GM19468 (cell line): ENCODE results near the gene IFT81.
"Not testable (repeated sequence)": the region's sequence is repeated elsewhere in the genome, so short reads cannot be mapped to it uniquely, and the experiment has no call there.

ENCODE experiments used
- ATAC-seq: cut with Tn5 transposase; IDR thresholded peaks from one replicate; pipeline ENCODE4 v1.9.1; 2021; ENCODE audit warnings: mild to moderate bottlenecking, moderate library complexity, moderate number of reproducible peaks; ENCODE audit not compliant: unreplicated experiment; ENCODE audit errors: extremely low read depth

The IFT81 gene, protein sequence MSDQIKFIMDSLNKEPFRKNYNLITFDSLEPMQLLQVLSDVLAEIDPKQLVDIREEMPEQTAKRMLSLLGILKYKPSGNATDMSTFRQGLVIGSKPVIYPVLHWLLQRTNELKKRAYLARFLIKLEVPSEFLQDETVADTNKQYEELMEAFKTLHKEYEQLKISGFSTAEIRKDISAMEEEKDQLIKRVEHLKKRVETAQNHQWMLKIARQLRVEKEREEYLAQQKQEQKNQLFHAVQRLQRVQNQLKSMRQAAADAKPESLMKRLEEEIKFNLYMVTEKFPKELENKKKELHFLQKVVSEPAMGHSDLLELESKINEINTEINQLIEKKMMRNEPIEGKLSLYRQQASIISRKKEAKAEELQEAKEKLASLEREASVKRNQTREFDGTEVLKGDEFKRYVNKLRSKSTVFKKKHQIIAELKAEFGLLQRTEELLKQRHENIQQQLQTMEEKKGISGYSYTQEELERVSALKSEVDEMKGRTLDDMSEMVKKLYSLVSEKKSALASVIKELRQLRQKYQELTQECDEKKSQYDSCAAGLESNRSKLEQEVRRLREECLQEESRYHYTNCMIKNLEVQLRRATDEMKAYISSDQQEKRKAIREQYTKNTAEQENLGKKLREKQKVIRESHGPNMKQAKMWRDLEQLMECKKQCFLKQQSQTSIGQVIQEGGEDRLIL

DNA sequence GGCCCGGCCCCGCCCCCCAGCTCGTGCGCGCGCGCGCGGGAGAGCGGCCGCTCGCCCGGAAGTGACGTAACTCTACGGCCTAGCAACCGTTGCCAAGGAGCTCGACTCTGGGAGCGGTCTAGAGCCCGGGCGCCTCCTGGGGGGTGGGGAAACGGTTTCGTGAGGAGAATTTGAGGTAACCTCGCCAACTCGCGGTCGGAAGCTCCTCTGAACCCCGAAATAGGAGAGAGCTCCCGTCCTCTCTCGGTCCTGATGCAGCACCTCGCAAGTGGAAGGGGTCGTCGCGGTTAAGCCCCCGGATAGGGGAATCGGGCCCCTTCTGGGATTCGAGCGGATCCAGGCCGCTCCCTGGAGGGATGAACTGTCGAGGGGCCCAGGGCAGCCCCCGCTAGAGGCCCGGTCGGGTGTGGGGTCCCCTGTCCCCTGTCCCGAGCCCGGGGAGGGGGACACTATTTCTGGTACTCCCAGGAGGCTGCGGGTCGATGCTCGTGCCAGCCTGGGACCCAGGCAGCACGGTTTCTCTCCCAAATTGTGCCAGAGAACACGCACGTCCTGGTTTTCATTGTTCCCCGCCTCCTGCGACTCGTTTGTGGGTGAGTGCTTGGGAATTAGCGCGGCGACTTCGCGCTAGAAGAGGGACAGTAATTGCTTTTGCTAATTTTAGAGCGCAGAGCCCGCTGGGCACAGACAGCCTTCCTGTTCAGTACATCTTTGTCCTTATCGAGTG lies at the start of gene IFT81:
Gene IFT81, plus strand, starts transcription at position 89 of the 727 bp plus-strand sequence. CDS start 3,024 bp downstream, outside the sequence.
- ATAC-seq: peak; percentile 40

DNA sequence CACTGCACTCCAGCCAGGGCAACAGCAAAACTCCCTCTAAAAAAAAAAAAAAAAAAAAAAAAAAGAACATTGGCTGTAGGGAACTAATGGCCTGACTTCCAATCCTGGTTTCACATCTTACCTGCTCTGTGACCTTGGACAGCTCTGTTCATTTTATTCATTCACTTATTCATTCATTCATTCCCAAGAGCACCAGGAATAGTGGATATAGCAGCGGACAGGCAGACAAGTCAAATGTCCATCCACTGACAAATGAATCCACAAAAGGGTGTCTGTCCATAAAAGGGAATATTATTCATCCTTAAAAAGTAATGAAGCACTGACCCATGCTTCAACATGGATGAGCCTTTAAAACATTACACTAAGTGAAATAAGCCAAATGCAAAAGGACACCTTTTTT lies 48.3 kb upstream of the IFT81 start:
- ATAC-seq: no peak

DNA sequence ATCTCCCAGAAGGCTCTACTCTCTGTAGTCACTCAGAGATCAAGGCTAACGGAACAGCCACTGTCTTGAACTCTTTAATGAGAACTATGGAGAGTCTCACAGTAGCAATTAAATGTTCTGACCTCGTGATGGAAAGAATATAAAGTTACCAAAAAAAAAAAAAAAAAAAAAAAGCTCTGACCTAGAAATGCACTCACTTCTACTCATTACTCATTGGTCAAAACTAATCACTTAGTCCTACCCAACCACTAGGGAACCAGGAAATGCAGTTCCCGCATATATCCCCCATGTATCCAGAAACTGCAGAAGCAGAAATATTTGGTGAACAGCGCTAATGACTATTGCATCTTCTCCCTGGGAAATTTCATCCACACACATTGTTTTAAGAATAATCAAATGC lies 46.4 kb upstream of the IFT81 start:
- no peak for ATAC-seq

DNA sequence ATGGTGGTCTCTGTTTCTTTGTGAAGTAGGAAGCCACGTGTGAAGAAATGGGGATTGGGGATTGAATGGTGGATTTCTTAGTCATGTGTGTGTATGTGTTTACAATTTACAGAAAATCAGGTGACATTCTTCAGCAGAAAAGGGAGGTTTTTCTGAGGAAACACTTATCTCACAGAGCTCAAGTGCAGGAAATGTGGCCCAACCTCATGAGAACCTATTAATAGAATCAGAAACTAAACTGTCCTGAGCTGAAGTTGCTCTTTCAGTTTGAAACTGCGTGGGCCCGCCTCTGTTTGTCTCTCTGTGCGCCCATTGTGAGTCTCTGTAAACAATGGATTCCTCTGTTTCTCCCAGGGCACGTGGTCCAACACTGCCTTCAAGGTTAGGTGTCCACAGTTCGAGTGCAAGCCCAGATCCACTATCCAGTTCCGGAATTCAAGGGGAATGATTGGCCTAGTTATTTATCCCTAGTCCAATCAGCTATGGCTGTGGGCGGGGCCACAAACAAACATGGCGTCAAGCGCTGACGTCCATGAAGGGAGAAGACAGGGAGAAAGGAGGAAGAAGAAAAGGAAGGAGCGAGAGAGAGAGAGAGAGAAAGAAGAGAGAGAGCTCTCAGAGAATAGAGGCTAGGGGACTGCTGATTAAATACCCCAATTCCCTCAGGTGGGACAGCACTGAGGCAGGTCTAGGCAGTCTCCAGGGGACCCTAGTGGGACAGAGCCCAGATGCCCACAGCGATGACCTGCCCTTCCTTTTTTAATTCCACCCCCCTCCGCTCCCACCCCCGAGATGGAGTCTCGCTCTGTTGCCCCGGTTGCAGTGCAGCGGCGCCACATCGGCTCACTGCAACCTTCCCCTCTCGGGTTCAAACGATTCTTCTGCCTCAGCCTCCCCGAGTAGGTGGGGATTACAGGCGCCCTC lies 44.4 kb upstream of the IFT81 start:
- ATAC-seq: peak; percentile 94

DNA sequence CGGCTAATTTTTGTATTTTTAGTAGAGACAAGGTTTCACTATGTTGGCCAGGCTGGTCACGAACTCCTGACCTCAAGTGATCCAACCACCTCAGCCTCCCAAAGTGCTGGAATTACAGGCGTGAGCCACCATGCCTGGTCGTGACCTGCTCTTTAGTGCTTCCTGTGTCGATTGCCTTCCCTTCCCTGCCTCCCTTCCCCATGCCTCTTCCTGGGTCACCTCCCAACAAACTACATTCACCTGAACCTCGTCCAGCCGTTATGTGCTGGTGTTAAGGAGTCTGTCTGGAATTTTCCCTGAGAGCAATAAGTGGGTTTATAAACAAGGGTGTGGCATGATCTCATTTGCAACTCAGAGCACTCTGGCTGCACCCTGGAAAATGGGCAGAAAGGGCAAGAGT lies 43.7 kb upstream of the IFT81 start:
- no peak for ATAC-seq

DNA sequence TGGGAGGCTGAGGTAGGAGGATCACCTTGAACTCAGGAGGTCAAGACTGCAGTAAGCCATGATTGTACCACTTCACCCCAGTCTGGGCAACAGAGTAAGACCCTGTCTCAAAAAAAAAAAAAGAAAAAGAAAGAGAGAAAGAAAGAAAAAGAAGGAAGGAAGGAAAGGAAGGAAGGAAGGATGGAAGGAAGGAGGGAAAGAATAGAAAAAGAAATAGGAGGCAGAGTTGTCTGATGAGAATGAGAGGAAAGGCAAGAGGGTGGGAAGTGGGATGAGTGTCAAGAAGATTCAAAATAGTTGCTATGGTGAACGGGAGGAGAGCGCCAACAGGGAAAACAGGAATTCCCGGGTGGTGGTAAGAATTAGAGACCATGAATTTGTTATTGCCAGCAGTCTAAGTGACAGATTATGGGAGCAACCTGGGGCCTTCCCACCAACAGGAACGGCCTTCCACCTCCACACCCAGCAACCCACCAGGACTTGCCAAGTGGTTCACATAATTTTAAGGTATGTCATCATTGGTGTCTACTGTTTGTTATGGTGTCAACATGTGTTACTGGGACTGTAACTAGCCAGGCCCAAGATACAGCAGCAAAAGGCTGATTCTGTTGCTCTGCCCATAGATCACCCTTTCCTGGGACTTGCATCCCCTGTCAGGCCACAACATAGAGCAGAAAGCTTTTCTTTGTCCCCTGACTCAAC lies 39.7 kb upstream of the IFT81 start:
- ATAC-seq: no peak

DNA sequence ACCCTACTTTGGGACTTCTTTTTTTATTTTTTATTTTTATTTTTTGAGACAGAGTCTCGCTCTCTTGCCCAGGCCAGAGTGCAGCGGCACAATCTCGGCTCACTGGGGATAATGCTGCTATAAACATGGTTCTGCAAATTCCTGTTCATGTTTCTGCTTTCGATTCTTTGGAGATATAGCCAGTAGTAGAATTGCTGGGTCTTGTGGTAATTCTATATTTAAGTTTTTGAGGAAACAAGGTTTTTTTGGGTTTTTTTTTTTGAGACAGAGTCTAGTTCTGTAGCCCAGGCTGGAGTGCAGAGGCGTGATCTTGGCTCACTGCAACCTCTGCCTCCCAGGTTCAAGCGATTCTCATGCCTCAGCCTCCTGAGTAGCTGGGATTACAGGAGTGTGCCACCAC lies 35.9 kb upstream of the IFT81 start:
- ATAC-seq: not testable (repeated sequence)

DNA sequence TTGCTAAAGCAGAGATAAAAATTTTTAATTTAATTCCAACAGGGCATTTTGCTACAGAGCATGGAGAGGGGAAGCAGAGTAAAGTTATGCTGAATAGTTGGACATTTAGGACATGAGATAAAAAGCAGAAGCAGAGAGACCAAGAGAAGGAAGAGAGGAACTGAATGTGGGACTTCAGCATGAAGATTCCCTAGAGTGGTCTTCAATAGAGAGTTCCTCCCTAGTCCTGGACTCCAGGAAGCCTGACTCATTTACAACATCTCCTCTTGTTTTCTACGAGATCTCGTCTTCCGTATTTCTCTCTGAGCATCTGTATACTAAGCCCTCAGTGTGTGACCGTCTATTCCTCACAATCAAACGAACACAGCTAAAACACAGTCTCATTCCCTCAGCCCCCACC lies 35.2 kb upstream of the IFT81 start:
- no peak for ATAC-seq

DNA sequence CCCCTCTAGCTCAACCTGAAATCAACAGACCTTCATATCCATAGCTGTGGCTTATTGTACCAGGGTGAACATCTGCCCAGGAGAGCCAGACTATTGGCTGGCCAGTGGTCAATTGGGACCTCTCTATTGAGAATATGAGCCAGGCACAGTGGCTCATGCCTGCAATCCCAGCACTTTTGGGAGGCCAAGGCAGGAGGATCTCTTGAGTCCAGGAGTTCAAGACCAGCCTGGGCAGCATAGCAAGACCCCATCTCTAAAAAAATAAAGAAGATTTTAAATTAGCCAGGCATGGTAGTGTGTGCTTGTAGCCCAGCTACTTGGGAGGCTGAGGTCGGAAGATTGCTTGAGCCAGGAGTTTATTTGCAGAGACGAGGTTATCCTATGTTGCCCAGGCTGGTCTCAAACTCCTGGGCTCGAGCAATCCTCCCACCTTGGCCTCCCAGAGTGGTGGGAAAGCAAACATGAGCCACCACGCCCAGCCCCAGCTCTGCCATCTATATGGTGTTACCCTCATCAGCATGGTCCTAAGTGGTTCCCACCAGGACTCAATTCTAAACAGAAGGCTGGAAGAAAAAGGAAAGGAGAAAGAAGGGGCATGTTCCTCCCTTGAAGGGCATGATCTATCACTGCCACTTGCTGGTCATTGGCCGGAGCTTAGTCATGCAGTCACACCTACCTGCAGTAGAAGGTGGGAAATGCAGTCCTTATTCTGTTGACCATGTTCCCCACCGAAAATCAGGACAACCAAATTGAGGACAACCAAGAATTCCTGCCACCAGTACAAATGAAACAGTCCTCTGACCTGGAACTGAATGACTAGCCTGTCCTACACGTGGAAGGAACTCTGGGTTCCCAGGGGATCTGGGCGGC lies 33.7 kb upstream of the IFT81 start:
- no peak for ATAC-seq

DNA sequence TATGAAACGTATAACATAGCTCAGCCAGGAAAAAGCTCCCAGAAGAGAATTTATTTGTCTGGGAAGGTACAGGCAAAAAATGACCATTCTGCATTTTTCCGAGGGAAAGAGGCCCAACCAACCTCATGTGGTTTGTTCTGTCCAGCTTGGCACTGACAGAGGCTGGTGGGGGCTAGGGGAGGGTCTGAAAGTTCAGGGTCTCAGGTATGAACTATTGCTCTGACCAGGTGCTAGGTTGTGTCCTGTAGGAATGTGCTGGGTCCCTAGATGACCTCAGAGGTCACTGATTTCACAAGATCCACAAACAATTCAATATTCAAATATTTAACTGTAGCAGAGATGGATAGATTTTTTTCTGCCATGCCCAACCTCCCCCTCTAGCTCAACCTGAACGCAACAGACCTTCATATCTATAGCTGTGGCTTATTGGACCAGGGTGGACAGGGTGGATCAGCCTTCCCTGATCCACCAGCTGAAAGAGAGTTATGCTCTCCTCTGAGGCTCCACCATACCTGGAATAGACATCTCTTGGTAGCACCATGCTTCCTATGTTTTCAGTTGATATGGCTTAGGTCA lies 32.9 kb upstream of the IFT81 start:
- no peak for ATAC-seq

DNA sequence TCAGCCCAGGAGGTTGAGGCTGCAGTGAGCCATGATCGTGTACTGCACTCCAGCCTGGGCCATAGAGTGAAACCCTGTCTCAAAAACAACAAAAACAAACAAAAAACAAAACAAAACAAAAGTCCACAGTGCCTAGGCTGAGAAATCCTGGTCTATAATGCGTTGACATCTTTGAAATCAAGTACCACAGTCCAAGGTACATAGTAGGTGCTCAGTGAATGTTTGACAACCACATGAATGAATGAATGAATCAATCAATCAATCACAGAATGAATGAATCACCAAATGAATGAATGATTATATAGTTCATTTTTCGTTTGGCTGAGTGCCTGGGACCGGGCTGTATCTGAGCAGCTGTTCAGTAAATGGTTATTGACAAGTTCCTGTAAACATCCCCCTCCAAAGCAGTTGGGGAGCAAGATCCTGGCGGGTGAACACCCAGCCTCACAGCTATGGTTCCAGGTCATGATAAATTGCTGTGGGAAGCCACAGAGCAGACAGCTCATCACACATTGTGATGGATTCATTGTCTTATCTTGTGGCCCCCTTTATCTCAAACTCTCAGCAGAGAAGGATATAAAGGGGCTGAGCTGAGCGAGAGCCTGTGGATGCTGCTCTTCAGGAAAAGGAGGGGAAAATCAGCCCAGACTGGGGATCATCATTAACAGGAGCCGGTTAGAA lies 30.4 kb upstream of the IFT81 start:
- no peak for ATAC-seq

DNA sequence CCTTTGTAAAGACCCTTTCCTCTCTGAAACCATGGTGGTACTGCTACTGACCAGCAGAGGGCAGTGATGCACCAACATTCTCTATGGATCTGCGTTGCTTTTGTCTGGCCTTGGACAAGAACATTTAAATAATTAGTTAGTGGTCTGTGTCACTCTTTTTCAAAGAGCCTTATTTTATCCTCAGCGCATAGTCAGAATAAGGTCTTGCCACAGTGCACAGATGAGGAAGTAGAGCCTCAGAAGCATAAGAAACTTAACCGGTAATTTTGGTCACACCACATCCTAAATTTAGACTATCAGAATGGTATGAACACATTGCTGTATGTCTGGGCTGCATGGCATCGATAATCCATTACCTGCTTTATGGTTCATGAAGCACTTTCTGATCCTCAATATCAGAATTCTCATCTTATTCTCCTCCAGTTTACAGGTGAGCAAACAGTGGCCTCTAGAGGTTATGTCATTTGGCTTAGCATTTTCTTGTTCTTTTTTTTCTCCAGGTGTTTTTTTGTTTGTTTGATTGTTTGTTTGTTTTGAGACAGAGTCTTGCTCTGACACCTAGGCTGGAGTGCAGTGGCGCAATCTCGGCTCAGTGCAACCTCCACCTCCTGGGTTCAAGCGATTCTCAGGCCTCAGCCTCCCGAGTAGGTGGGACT lies 23.7 kb upstream of the IFT81 start:
- peak; percentile 91 for ATAC-seq

DNA sequence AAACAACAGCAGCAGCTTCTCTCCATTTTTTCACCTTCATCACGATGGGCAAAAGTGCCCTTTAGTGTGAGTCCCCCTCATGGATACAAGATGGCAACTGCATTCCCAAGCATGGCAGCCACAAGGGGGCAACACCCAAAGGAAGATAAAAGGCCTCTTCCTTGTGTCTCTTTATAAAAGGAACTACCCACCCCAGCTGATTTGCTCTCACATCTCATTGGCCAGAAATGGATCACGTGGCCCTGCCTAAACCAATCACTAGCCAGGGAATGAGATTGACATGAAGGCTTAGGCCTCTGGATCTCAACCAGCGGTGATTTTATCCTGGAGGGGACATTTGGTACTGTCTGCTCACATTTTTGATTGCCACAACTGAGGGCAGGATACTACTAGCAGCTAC lies 21.9 kb upstream of the IFT81 start:
- ATAC-seq: no peak

DNA sequence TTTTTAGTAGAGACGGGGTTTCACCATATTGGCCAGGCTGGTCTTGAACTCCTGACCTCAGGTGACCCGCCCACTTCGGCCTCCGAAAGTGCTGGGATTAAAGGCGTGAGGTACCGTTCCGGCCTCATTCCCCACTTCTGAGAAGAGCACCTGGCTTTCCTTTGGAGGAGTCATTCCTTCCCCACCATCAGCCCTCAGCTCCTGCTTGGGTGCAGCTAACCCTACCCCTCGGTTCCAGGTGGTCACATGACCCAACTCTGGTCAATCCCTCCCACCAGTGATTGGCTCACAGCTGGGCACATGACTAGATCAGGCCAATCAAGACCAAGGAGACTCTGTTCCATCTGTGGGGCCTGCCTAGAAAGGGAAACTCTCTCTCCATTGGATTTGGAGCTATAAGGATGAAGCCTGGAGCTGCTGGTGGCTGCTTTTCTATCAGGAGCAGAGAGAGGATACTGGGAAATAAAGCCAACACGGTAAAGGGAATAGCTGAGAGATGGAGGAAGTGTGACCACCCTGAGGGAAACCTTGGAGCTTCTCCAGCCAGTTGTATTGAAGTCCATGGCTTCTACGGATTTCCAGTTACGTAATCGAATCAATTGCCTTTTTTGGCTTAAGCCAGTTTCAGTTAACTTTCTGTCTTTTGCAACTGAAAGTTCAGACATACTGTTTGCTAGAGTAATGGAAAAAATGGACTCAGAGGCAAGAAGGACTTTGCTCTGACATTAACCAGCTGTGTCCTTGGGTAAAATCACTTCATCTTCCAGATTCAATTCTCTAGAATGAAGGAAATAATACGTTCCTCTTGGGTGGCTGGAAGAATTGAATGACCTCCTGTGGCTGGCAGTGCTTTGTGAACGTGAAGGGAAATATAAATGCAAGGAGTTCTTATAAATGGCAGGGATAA lies 19.7 kb upstream of the IFT81 start:
- no peak for ATAC-seq

DNA sequence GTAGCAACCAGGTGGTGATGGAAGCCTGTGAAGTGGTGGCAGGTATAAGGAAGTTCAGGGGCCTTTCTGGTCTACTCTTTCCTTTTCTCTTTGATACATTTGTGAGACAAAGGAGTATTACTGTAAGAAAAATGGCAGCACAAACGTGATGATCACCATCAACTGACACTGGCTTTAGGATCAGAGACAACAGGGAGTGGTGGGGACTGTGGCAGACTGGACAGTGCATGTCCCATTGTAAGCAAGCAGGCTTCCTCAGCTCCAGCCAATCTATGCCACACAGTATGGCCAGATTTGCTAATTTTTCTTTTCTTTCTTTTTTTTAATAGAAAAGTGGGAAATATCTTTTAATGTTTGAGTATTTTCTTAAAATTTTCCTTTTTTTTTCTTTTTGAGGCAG lies 19.0 kb upstream of the IFT81 start:
- no peak for ATAC-seq

DNA sequence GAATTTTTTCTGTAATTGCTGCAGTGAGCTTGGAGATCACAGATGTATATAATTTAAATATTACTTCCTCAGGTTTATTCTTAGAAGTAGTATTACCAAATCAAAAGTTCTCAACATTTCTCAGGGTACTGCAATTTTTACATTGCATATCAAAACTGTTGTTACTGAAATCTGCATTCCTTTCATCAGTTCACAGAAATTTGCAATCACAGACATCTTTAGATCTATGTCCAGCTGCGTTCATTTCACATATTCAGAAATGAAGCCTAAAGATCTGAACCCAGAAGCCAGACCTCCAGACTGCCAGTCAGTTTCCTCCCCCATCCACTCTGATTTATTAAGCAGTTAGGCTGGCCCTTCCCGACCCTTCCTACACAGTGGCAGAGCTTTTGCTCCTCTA lies 18.2 kb upstream of the IFT81 start:
- no peak for ATAC-seq
